NB4 (cell line): ENCODE results near the gene C19orf53.

Experiments
- POLR2A ChIP-seq: IDR thresholded peaks from 2 replicates; pipeline ENCODE4 v1.6.1; 2011; ENCODE audit warnings: mild to moderate bottlenecking; ENCODE audit not compliant: insufficient read length; ENCODE audit errors: extremely low read depth
- TF ChIP-seq, protein P1 (sequence below): IDR thresholded peaks from one replicate; pipeline ENCODE4 v1.5.1; 2012; ENCODE audit warnings: low read depth, low read length
- TF ChIP-seq, protein P2 (sequence below): IDR thresholded peaks from 2 replicates; pipeline ENCODE4 v1.6.1; 2011; ENCODE audit warnings: low read depth, low read length

DNA sequence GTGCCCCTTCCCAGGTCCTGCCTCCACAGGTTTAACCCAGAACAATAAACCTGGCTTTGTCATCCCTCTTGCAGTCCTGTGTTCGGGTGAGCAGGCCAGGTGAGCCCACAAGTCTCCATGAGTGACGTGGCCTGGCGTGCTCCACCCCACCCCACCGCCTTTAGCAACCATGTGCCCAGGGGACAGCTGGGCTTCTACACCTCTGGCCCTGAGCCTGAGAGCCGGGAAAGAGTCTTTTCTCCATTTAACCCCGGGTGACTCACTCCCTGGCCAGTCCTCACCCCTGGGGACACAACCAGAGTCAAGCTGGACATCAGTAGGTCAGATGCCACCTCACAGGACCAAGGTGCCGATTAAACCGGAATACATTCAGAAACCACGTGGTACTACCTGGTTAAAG lies 4.1 kb downstream of the C19orf53 start:
- TF ChIP-seq, protein P1, sequence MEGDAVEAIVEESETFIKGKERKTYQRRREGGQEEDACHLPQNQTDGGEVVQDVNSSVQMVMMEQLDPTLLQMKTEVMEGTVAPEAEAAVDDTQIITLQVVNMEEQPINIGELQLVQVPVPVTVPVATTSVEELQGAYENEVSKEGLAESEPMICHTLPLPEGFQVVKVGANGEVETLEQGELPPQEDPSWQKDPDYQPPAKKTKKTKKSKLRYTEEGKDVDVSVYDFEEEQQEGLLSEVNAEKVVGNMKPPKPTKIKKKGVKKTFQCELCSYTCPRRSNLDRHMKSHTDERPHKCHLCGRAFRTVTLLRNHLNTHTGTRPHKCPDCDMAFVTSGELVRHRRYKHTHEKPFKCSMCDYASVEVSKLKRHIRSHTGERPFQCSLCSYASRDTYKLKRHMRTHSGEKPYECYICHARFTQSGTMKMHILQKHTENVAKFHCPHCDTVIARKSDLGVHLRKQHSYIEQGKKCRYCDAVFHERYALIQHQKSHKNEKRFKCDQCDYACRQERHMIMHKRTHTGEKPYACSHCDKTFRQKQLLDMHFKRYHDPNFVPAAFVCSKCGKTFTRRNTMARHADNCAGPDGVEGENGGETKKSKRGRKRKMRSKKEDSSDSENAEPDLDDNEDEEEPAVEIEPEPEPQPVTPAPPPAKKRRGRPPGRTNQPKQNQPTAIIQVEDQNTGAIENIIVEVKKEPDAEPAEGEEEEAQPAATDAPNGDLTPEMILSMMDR = no peak
- TF ChIP-seq, protein P2, sequence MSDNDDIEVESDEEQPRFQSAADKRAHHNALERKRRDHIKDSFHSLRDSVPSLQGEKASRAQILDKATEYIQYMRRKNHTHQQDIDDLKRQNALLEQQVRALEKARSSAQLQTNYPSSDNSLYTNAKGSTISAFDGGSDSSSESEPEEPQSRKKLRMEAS = no peak
- no peak for TF ChIP-seq POLR2A
